Fibroblast of skin of back (primary cell): Measurements from ENCODE around the gene SEMA4C. TPM values are rescaled to one million over a fixed set of nuclear protein-coding genes. Genes with fewer than 3 reads are reported as not detected.
A peak's percentile ranks its signal among the peaks of the same experiment; 100 is the strongest.

Source experiments
- DNase-seq: peaks from one replicate; pipeline ENCODE4 v3.0.0-alpha.2; 2013
- polyA plus RNA-seq, 2 experiments: library from polyadenylated mRNA; unstranded; fragments of 120-200 nt; gene quantifications; one replicate each; pipeline ENCODE4 v1.2.1, GENCODE V29; 2013; ENCODE audit not compliant: insufficient read length in 2 of 2

Gene SEMA4C, protein sequence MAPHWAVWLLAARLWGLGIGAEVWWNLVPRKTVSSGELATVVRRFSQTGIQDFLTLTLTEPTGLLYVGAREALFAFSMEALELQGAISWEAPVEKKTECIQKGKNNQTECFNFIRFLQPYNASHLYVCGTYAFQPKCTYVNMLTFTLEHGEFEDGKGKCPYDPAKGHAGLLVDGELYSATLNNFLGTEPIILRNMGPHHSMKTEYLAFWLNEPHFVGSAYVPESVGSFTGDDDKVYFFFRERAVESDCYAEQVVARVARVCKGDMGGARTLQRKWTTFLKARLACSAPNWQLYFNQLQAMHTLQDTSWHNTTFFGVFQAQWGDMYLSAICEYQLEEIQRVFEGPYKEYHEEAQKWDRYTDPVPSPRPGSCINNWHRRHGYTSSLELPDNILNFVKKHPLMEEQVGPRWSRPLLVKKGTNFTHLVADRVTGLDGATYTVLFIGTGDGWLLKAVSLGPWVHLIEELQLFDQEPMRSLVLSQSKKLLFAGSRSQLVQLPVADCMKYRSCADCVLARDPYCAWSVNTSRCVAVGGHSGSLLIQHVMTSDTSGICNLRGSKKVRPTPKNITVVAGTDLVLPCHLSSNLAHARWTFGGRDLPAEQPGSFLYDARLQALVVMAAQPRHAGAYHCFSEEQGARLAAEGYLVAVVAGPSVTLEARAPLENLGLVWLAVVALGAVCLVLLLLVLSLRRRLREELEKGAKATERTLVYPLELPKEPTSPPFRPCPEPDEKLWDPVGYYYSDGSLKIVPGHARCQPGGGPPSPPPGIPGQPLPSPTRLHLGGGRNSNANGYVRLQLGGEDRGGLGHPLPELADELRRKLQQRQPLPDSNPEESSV
- 25.0 TPM for polyA plus RNA-seq (2013, experiment 1 of 2; ENCODE audit: insufficient read length)
- polyA plus RNA-seq (2013, experiment 2 of 2; ENCODE audit: insufficient read length): 21.3 TPM

DNA sequence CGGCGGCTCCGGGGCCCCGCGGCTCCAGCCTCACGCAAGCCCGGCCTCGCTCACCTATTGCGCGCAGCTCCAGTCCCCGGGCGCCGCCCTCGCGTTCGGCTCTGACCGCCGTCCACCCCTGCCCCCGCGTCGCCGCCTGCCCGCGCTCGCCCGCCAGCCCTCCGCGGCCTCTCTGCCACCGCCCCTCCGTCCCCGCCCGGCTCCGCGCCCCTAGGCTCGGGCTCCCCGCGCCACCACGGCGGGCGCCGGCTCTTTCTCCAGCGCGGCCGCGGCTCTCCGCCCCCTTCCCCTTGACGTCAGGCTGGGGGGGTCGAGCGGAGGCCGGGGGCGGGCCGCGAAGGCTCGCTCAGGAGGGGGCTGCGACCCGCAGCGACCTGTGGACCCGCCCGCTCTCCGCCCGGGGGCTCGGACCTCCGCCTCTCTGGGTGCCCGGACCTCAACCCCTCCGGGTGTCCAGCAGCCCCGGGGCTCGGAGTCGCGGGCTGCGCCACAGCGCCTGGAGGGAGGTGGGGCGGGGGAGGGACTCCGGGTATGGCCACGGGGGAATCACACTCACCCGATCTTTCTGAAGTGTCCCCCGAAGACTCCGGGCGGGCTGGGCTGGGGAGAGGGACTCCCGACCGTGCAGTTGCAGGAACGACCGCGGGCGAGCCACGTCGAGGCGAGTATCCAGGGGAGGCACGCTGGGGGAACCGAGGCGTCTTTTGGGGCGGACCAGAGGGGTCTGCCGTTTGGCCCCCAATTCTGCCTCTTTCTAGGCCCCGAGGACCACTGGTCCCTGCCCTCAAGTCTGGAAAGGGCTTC is at the start of gene SEMA4C:
TSS of gene SEMA4C (minus strand) at position 259 of the 804 bp plus-strand sequence. CDS start 2,194 bp downstream, outside the sequence.
- peak; percentile 47 for DNase-seq

DNA sequence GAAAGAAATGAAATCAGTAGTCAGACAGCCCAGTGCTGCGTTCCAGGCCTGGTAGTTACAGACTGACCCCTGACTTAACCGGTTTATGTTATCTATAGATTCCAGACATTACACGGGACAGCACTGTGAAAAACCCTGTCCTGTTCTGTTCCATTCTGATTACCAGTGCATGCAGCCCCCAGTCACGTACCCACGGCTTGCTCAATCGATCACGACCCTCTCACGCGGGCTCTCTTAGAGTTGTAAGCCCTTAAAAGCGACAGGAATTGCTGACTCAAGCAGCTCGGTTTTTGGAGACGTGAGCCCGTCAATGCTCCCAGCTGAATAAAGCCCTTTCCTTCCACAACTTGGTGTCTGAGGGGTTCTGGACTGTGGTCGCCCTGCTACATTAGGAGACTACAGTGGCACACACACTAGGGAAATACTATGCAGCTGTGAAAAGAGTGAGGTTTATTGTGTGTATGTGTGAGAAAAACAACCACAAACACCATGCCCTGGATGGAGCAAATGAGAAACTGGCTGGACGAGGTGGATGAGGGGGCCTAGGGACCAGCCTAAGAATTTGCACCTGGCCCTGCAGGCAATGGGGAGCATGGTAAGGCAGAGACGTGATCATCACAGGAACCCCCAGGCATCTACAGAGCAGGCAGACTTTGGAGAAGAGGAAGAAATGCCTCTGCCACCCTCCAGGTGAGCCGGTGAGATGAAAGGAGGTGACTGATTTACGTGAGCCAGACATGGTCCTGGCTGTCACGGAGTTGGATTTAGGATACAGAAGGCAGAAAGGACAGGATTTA is 49.1 kb upstream of the SEMA4C start:
- DNase-seq: no peak

DNA sequence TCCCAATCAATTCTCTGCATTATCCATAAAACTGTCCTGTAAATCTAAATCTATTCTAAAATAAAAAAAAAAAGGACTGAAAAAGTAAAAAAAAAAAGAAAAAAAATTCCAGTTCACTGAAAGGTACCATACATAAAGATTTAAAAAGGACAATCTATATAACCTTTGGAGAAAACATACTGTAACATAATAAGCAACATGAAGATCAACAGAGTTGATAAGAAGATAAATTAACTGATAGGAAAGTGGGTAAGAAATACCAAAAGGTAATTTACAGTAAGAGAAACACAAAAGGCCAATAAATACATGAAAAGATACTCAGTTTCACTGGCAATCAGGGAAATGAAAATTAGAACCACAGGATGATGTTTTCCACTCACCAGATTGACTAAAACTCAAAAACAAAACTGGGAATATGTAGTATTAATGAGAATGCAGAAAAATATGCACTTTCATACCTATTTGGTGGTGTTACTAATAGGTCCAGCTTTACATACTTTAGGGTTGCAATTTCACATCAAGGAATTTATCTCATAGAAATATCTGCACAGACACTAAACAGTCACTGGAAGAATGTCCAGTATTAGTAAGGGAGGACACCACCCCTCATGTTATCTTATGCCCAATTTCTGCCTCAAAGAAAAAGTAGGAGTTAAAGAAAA is 48.3 kb upstream of the SEMA4C start:
- no peak for DNase-seq

DNA sequence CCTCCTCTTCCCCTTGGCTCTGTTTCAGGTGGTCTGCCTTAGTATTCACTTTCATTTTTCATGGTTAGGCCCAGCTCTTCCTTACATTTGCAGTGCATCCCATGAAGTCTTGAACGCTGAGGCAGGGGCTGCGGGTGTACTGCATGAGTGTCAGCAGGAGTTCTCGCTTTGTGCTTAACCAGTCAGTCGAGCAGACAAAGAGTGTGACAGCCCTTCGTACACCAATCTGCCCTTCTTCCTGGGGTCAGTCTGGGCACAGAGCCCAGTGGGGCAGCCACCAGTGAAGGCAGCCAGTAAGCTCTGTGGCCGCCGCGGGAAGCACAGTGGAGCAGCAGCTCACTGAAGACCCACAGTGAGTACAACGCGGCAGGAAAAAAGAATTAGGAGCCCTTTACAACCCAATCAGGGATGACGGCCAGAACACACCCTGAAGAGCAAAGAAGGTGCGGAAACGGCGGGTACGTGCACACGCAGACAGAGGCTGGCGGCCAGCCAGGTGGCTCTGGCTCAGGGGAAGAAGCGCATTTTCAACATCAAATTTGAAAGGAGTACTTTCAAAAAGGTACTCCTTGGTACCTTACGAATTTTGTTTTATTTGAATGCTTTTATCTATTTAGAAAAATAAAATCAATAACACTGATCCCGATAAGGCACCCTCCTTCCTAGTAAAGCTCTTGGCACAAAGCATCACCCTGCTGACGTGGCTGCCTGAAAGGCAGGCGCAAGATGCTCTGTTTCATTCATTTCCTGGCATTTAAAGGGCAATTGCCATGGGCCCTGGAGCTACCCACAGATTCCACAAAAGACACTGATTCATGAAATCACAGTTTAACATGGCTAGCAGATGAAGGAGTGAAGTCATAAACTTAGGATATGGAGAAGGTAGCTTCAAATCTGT is 47.0 kb upstream of the SEMA4C start:
- DNase-seq: no peak

DNA sequence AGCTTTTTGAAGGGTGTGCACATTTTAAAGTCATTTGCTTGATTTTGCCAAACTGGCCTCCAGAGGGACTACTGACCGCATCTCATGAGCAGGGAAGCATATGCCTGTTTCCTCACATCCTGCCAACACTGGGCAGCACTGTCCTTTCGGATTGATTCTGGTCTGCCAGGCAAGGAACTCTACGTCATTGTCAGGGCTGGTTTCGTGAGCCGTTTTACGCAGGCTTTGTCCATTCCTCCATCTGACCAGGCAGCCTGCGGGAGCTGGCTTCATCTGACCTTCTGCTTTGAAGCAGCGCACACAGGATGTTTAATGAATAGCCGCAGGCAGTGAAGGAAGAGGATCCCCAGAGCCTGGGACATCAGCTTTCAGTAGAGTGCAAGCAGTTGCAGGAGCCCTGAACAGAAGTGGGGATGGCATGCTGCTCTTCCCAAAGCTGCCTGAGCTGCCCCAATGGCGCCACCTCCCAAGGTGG is 46.3 kb upstream of the SEMA4C start:
- DNase-seq: no peak

DNA sequence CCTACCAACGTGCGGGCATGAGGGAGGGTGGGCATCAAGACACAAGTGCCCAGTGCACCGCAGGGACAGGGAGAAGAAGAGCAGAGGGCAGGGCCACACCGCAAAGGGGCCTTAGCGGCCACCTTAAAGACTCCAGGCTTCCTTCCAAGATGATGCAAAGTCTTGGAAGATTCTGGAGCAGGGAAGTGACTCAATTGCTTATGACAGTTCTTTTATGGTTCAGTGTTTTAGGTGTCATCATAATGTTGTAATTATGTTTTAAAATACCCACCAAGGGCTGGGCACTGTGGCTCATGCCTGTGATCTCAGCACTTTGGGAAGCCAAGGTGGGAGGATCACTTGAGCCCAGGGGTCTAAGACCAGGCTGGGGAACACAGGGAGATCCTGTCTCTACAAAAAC is 44.5 kb upstream of the SEMA4C start:
- peak; percentile 12 for DNase-seq

DNA sequence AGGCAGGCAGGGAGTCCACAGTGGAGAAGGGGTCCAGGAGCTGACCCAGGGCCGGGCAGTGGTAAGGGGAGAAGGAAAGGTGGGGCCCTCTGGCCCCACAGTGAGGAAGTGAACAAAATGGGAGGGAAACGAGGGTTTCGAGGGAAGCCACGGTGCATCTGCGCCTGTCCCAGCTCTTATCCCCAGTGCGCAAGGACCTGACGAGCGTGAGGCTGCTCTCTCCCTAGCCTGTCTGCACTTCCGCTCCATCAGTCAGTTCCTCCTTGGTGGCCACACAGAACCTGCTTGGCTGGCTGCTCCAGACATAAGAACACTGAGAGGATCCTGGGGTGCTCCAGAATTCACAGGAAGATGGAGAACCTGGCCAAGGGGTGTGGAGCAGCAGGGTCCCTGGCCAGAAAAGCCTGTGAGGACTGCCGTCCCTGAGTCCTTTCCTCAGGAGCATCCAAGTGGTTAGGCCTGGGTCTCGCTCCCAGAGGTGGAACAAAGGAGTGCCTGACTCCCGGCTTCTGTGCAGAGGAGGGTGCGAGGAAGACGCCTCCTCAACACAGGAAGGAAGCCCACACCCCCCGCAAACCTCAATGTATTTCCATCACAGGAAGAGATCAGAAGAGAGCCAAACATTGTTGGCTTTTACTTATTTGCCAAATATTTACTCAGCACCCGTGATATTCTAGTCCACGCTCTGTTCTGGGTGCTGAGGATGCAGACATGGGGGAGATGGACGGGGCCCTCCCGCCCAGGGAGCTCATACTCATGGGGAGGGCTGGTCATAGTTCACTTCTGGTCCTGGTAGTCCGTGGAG is 43.7 kb upstream of the SEMA4C start:
- DNase-seq: no peak

DNA sequence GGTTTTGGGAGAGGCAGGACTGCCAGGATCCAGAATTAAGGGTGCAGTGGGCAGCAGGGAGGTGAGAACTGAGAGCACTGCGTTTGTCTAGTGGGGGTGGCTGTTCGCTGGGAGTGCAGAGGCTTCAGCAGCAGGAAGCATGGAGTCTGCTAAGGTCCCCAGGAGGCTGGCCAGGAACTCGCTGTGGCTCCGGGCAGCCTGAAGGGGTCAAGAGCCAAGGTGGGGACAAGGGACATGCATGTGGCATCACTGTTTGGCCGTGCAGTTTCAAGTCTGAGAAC is 43.2 kb upstream of the SEMA4C start:
- no peak for DNase-seq

DNA sequence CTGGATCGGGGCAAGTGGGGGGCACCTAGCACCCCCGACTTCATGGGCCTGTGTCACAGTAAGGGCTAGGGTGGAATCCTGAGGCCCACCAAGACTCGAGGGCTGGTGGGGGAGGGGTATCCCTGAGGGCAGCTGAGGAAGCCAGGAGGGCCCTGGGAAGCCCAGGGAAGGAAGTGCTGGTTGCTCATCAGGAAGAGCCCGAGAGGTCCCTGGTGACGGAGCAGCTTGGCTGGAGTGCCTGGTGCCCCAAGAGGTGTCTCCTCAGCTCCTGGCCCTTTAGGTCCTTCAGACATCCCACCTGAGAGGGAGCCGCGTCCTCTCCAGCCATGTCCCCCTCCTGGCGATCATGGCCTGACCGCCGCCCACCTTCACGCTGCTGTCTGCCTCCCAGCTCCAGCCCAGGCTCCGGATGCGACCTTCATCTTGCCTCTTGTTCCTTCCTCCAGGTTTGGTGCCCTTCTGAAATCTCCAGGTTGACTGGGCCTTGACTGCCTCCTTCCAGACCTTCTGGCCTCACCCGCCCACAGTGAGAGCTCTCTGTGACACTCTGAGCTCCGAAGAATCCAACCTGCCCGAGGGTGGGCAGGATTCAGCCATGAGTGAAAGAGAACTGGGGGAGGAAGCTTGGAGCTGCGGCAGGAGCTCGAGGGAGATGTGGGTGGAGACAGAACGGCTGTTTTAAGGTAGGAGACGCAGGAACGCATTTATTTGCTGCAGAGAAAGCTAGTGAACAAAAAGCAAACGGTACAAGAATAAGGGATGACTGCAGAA is 42.7 kb upstream of the SEMA4C start:
- no peak for DNase-seq

DNA sequence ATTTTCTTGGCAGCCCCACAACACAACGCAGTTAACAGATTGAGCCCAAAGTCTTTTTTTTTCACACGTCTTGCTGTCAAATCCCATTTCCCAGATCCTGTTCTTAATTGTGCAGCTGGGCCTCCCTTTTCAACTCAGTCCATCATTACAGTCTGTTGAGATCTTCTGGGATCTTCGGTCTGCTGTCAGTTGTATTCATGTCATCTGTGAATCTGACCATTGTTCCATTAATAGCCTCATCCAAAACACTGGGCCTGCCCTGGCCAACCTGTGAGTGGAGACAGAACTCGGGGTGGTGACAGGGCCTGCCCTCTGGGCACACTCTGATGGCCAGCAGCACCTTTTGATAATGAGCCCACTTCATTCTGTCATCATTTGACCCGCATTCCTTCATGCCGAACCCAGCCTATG is 39.7 kb upstream of the SEMA4C start:
- no peak for DNase-seq

DNA sequence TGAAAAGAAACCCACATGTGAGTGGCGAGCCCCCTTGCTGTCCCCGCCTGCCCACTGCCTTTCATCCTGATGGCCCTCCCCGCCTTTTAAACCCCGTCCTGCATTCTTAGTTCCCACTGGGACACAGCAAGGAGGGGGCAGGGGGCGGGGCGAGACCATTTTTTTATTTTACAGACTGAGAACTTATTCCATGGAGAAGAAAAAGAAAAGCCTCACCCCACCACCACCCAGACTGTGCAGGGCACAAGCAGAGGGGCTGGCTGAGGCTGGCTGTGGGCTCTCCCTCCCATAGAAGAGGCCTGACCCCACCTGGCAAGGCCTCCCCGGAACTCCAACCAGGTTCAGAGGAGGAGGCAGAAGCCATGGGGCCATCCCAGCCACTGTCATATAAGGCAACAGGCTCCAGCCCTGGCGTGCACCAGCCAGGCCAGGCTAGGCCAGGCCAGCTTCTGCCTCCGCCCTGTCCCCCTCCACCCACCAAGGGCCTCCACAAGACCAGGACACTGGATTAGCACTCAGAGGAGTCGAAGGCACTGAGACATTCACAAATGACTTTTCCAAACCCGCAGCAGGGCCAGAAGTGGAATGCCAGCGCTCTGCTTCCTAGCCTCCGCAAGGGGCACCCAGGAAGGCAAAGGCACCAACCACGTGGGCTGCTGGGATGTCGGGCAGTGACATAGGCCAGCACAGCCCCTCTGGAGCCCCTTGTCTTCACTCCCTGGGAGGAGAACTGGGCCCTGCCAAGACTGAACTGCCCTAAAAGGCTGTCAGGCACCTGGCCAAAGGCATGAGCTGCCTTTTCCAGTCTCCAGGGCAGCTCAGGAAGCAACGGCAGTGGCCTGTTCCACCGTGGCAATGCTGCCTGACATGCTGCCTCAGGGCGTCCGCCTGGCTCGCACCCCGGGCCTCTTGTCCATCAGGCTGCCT is 37.5 kb upstream of the SEMA4C start:
- peak; percentile 89 for DNase-seq

DNA sequence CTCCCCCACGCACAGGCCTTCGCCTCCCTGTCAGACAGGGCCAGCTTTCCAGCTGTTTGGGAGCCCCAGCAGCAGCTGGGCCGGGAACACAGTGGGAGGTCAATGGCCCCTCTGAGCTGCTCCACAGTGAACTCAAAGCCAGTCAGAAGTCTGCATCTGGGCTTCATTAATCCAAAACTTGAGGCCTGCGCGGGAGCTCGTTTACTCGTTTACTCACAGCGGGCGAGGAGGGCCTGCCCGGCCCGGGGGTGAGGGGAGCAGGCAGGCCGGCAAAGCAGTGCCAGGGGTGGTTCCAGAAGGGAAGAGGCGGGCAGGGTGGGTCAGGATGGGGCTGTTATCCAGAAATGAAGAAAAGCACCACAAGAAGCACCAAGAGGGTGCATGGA is 36.8 kb upstream of the SEMA4C start:
- DNase-seq: peak; percentile 71

DNA sequence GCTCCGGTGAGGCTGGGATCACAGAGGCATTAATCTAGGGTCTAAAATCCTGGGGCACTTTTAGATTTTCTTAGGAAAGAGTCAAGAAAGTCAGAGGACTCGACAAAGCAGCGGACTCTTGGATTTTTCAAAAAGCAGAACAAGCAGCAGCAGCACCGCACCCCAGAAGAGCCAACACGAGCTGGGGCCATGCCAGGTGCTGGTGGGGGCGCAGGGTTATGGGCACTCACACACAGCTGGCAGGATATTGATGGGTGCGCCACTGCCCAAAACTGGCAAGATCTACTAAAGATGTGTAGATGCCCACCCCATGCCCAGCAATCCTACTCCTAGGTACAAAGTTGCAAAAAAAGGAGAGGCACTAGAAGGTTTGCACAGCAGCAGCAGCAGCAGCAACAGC is 33.9 kb upstream of the SEMA4C start:
- no peak for DNase-seq

DNA sequence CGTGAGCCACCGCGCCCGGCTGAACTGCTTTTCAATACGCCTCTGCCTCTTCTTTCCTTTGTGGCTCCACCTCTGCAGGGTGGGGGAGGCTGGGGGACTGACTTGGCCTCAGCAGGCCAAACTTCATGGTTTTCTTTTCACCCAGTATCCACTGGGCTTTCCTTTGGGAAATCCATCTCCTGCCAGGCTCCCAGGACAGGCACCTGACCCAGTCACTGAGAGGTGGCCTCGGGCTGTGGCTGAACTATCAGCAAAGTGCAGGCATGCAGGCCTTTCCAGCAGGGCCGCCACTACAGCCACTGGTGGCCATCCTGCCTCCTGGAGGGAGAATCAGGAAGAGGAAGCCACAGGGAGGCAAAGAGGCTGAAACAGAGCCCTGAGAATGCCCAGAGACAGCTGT is 33.4 kb upstream of the SEMA4C start:
- DNase-seq: no peak

DNA sequence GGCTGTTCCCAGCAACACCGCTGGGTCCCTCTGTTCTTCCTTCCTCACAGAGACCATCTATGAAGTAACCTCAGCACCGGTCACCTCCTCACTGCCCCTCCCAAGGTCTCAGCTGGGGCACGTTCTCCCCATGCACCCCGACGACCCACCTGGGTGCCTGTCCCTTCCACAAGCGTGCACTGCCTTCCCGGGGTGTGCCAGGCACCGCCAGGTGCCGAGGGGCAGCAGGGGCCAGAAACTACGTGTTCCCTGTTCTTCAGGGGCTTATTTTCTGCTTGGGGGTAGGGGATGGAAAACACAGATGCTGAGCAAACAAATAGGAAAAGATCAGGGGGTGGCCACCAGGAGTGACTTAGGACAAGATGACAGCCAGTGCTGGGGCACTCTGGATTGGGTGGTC is 30.4 kb upstream of the SEMA4C start:
- DNase-seq: no peak

DNA sequence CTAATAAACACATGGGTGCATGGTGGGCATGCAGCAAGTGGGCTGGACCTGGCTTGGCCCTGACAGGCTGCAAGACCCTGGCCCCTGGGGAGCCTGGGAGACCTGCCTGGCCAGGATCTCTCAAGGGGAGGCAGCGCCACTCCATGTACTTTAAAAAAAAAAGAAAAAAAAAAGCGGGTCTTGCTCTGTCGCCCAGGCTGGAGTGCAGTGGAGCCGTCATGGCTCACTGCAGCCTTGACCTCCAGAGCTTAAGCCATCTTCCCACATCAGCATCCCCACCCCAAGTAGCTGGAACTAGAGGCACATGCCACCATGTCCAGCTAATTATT is 29.5 kb upstream of the SEMA4C start:
- no peak for DNase-seq

DNA sequence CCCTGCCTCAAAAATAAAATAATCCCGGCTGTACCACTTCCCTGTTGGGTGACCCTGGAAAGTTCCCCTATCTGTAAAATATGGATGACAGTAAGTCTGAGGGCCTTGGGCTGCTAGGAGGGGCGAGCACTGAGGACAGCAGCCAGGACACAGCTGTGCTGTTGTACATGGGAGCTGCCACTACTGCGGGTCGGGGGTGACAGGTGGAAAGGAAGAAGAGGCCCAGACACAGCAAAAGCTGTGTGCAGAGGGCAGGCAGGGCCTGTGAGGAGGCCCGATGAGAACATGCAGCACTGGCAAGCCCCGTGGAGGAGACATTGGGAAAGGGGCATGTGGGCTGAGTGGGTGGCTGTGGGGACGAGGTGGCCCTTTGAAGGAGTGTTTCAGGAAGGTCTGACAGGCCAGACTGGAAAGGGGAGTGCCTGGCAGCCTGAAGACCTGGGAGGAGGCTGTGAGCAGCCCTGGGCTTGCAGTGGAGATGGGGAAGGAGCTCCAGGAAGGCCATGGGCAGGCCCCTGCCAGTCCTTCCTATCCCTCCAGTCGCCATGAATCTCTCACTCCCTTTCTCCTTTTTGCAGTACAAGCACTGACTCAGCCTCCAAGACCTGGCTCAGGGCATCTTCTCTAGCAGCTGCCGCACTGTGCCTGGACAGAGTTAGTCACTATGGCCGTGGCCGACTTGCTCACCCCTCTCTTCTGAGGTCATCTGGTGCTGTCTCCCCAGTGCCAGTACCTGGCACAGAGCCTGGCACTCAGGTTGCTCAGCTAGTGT is 28.9 kb upstream of the SEMA4C start:
- DNase-seq: no peak
